Ovary (tissue), 9 donors: ENCODE measurements around the gene GLB1L2. TPM values are rescaled to one million over a fixed set of nuclear protein-coding genes. Genes with fewer than 3 reads are reported as not detected.
A peak's percentile ranks its signal among the peaks of the same experiment; 100 is the strongest.

Experiments used
- DNase-seq, 5 donors: peaks; one replicate each; pipeline ENCODE4 v3.0.0-alpha.2; 2019 to 2020
- H3K27ac ChIP-seq, 2 donors: fragments of 200-600 bp; one replicate each; pipeline versions ENCODE4 v1.5.1 to v1.8.0; 2019 to 2022
- H3K27me3 ChIP-seq: fragments of 200-600 bp; one replicate; pipeline ENCODE4 v1.8.0; 2022
- H3K36me3 ChIP-seq: fragments of 200-600 bp; sonication (generic); one replicate; pipeline ENCODE4 v1.5.1; 2019
- H3K4me1 ChIP-seq: one replicate; pipeline ENCODE4 v1.8.1; 2013; ENCODE audit warnings: mild to moderate bottlenecking, moderate library complexity; ENCODE audit not compliant: insufficient read depth
- H3K4me3 ChIP-seq: fragments of 200-600 bp; sonication (generic); one replicate; pipeline ENCODE4 v1.5.1; 2017
- H3K9me3 ChIP-seq, 2 donors: fragments of 200-600 bp in 1 of 2; sonication (generic) in 1 of 2; one replicate each; pipeline versions ENCODE4 v1.5.1 to v1.8.1; 2013 to 2019; ENCODE audit warnings: mild to moderate bottlenecking in 1 of 2, moderate library complexity in 1 of 2
- EP300 ChIP-seq: sonication (generic); formaldehyde crosslinking; IDR thresholded peaks from one replicate; pipeline ENCODE4 v1.6.1; 2017; ENCODE audit warnings: antibody characterized with exemption
- POLR2A ChIP-seq: fragments of 450-650 bp; IDR thresholded peaks from one replicate; pipeline ENCODE4 v1.6.1; 2017; ENCODE audit warnings: antibody characterized with exemption, mild to moderate bottlenecking, moderate library complexity
- WGBS, 3 donors: extraction: QIAGEN DNeasy Blood & Tissue Kit in 1 of 3; methylation state at CpG; one replicate each; pipeline versions ENCODE4 v1.1.5 to v1.1.7; 2013 to 2017; 5-methylcytosine and 5-hydroxymethylcytosine counted together
- intact Hi-C, 4 donors: fragments of 100-400 bp; cut with DNase I; formaldehyde crosslinking; loops; one replicate each; pipeline versions ENCODE4 v1.11.0 to v1.15.1; 2022 to 2023
- polyA plus RNA-seq, 2 donors: library from polyadenylated mRNA; stranded (reverse); fragments of 200-250 nt in 1 of 2; fragments of 350-450 nt in 1 of 2; fragmentation: Illumina TruSeq in 1 of 2; extraction: RNeasy Lipid Tissue Mini Kit (QIAGEN cat#74804) in 1 of 2; gene quantifications; one replicate each; pipeline ENCODE4 v1.2.3, GENCODE V29; 2013 to 2014
- total RNA-seq, 7 donors: library from RNA; depleted of rRNA in 2 of 7; stranded (reverse); fragments of >200 nt in 2 of 7; fragmentation: NEBNext Ultra II Directional in 3 of 7; extraction: Animal tissue kit (Norgen Biotek cat#: 25700) in 3 of 7; gene quantifications; one replicate each; pipeline versions ENCODE4 v1.1.0 to v1.2.4, GENCODE V29; 2016 to 2023
- TF ChIP-seq, protein P1 (sequence below), 3 donors: fragments of 450-650 bp in 2 of 3; fragments of 200-600 bp in 1 of 3; IDR thresholded peaks; one replicate each; pipeline versions ENCODE4 v1.5.1 to v1.8.0; 2016 to 2022; ENCODE audit warnings: antibody characterized with exemption in 3 of 3, mild to moderate bottlenecking in 1 of 3
- donor health status: DM: no; HTN: no; CAD: no; lungs with moderate emphysema.
- donor health status: DM: no; HTN: no; CAD: no.
- donor health status: Bipolar disorder and iron deficiency.
- donor health status: DM: yes; HTN: yes; CAD: no.
- donor health status: DM: no; HTN: no; CAD: no.
- donor health status: DM: yes; HTN: yes; CAD: no.

GLB1L2 gene
- total and polyA plus RNA-seq, 9 donors: 9.8 to 24.6 (median 15.6) TPM

DNA sequence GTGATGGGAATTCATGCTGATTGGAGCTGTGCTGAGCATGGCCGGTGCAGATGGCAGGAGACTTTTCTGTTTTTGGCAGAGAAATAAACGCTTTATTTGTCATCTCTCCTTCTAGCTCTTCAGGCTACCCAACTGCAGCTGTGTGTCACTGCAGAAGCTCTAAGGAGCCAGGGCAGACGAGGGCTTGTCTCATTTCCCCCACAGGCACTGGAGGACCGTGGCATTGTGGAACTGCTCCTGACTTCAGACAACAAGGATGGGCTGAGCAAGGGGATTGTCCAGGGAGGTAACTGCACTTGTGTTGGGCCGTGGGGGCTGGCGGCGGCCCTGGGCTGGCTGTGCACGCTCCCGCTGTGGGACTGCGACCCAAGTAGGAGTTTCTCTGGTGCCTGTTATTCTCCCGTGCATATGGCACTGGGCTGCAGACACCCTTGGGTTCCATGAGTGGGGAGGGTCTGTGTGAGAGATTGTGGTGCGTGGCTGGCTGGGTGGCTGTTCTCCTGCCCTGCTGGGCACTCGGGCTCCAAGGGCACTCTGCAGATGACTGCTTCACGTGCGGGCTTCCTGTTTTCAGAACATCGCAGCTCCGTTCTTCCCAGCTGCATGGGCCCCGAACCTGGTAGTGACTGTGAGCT is 27.2 kb downstream of the GLB1L2 start:
- no peak overlapping the region for H3K4me3 ChIP-seq
- H3K27me3 ChIP-seq: no peaks in the 10 kb centered on the region
- intact Hi-C loops: no loop called here
- no peaks in the 10 kb centered on the region for H3K9me3 ChIP-seq
- peak in 1 of 5 donors; percentile 19 for DNase-seq
- 89 to 94% (median 91%) methylated on average over 17 to 18 of the region's 18 CpGs for WGBS, 3 donors
- H3K36me3 ChIP-seq: no peaks in the 10 kb centered on the region
- no peak for TF ChIP-seq EP300
- no peak for TF ChIP-seq POLR2A
- TF ChIP-seq, protein P1, sequence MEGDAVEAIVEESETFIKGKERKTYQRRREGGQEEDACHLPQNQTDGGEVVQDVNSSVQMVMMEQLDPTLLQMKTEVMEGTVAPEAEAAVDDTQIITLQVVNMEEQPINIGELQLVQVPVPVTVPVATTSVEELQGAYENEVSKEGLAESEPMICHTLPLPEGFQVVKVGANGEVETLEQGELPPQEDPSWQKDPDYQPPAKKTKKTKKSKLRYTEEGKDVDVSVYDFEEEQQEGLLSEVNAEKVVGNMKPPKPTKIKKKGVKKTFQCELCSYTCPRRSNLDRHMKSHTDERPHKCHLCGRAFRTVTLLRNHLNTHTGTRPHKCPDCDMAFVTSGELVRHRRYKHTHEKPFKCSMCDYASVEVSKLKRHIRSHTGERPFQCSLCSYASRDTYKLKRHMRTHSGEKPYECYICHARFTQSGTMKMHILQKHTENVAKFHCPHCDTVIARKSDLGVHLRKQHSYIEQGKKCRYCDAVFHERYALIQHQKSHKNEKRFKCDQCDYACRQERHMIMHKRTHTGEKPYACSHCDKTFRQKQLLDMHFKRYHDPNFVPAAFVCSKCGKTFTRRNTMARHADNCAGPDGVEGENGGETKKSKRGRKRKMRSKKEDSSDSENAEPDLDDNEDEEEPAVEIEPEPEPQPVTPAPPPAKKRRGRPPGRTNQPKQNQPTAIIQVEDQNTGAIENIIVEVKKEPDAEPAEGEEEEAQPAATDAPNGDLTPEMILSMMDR (IDR thresholded peaks at IDR 0.05): no peak
- H3K4me1 ChIP-seq: no peaks in the 10 kb centered on the region
- H3K27ac ChIP-seq: no peak overlapping the region

DNA sequence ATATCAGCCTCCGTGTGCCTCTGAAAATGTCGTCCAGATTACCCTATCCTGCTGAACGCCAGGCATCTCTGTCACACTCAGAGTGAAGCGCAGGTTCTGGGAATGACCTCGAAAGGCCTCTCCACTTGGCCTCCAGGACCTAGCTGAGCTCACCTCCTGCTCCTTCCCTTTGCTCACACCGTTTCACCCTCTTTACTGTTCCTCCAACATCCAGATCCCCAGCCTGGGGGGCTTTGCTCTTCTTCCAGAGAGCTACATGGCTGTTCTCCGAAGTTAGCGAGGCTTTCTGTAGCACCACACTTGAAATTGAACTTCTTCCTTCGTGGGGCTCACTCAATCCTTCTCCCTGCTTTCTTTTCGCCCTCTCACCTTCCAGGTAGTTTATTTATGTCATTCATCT is 27.9 kb downstream of the GLB1L2 start:
- no peak overlapping the region for H3K4me3 ChIP-seq
- H3K27me3 ChIP-seq: no peaks in the 10 kb centered on the region
- no peak overlapping the region for H3K27ac ChIP-seq
- intact Hi-C loops: no loop called here
- WGBS, 3 donors: 89 to 90% (median 90%) methylated on average over 10 of the region's 10 CpGs
- TF ChIP-seq, protein P1 (IDR thresholded peaks at IDR 0.05): no peak
- no peak for TF ChIP-seq EP300
- no peaks in the 10 kb centered on the region for H3K36me3 ChIP-seq
- no peaks in the 10 kb centered on the region for H3K9me3 ChIP-seq
- no peaks in the 10 kb centered on the region for H3K4me1 ChIP-seq
- DNase-seq: peak in 1 of 5 donors; percentile 7

DNA sequence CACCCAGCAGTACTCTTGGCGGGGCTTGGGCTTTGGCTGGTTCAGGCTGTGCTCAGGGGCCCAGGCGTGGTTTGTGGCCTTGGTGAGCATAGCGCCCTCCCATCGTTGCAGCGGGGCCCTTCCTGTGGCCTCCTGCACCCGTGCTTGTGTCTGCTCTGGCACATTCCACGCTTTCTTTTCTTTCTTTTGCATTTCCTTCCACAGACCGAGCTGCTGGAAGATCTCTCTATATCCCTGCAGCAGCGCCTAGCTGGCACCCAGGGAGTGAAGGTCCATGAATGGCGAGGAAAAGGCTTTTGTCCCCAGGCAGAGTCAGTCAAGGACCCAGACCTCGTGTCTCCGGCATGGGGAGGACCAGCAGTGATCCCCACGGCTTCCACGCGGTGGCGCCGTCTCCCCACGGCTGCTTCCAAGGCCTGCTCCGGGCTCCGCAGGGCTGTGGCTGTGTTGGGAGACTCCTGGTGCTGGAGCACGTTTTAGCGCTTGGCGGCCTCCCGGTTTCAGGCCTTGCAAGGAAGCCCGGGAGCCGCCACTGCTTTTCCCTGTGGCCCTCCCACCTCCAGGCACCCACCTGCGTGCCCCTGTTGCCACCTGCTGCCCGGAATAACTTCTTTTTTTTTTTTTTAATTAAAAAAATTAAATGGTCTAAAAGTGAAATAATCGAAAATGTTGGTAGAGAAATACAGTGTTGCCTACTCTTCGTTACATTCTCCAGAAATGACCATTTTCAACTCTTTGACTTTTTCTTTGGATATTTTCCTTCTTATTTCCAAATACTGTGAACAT is 28.5 kb downstream of the GLB1L2 start:
- H3K27ac ChIP-seq: no peak overlapping the region
- peak; percentile 45 to 84 (median 54) for DNase-seq
- H3K9me3 ChIP-seq: no peaks in the 10 kb centered on the region
- H3K36me3 ChIP-seq: no peaks in the 10 kb centered on the region
- no peaks in the 10 kb centered on the region for H3K4me1 ChIP-seq
- TF ChIP-seq POLR2A (no peak), EP300 (no peak)
- TF ChIP-seq, protein P1 (IDR thresholded peaks at IDR 0.05): peak; percentile 14 to 45 (median 19)
- H3K27me3 ChIP-seq: no peaks in the 10 kb centered on the region
- intact Hi-C loops: no loop called here
- H3K4me3 ChIP-seq: no peak overlapping the region
- WGBS, 3 donors: 25 to 29% (median 28%) methylated on average over 30 of the region's 30 CpGs

DNA sequence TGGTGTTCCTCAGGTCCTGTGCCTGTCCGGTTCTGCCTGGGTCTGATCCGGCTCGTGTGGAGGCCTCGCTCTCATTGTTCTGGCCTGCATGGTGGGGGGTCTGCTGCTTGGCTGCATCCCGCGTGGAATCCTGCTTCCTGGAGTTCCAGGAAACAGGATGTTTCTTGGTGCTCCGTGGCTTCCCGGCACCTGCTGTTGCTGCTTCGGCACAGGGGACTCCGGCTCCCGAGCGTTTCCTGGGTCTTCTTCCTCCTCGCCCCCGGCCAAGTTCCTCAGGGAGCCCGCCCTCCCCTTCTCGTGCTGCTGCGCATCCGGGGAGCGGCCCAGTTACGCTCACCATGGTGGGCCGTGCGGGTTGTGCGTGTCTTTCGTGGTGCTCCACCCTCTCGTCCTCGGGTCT is 29.9 kb downstream of the GLB1L2 start:
- 84 to 87% (median 87%) methylated on average over 26 of the region's 26 CpGs for WGBS, 3 donors

More for the DNA sequence above, 29.9 kb downstream of the GLB1L2 start:
- Histone ChIP-seq H3K4me1 (no peaks in the 10 kb centered on the region), H3K9me3 (no peaks in the 10 kb centered on the region), H3K27me3 (no peaks in the 10 kb centered on the region), H3K4me3 (no peak overlapping the region), H3K36me3 (no peaks in the 10 kb centered on the region), H3K27ac (no peak overlapping the region)
- peak in 1 of 5 donors; percentile 26 for DNase-seq
- TF ChIP-seq EP300 (no peak), POLR2A (no peak)
- TF ChIP-seq, protein P1 (IDR thresholded peaks at IDR 0.05): no peak
- intact Hi-C loops: no loop called here
